Measurements from ENCODE around the gene PIKFYVE. TPM values are rescaled to one million over a fixed set of nuclear protein-coding genes. Genes with fewer than 3 reads are reported as not detected.

PIKFYVE gene
- total and polyA plus RNA-seq, 2 experiments from 2014 or later, result 4.8 to 19.7 TPM

- Histone ChIP-seq H3K27me3 (replicated peaks; ENCODE audit: insufficient read depth) (no peaks in the 10 kb centered on the region), H3K79me2 (ENCODE audit: insufficient read depth) (no peaks in the 10 kb centered on the region), H4K20me1 (ENCODE audit: insufficient read depth) (no peaks in the 10 kb centered on the region), H3K4me3 (no peak overlapping the region), H3K4me1 (ENCODE audit: insufficient read depth) (no peaks in the 10 kb centered on the region), H3K9ac (no peak overlapping the region), H2AFZ (no peak overlapping the region), H3K9me3 (ENCODE audit: low read depth) (no peaks in the 10 kb centered on the region), H3K9me2 (ENCODE audit: insufficient read depth) (no peaks in the 10 kb centered on the region), H3K4me2 (ENCODE audit: unreplicated experiment) (no peak overlapping the region), H3F3A (ENCODE audit: insufficient read depth) (no peaks in the 10 kb centered on the region), H3K27ac (no peak overlapping the region), H3K36me3 (ENCODE audit: low read depth) (peaks cover 8% of the 10 kb centered on the region; the same call in 1 of the 2 replicates)
- 67 to 78% methylated on average over 2 of the region's 2 CpGs for WGBS, 2 experiments (ENCODE audit: low coverage in 1 of 2, low lambda C conversion rate in 2 of 2, missing lambda C conversion rate in 2 of 2)
- TF ChIP-seq EZH2 (IDR thresholded peaks at IDR 0.05; ENCODE audit: insufficient read depth, poor library complexity, severe bottlenecking) (no peak), EZH2phosphoT487 (IDR thresholded peaks at IDR 0.05; ENCODE audit: insufficient read depth, low read depth) (no peak)
- no peak for DNase-seq
- in situ Hi-C loops (cut with MboI), result no loop called here
Measured at GRCh38 chr2:208235860-208236259, 30.2 kb upstream of the PIKFYVE start.

GRCh38 chr2:208239770-208240493, 26.1 kb upstream of the PIKFYVE start:
- no peak for DNase-seq
- H3K27ac ChIP-seq, result no peak overlapping the region
- H3K36me3 ChIP-seq (ENCODE audit: low read depth), result peaks cover 8% of the 10 kb centered on the region; the same call in 1 of the 2 replicates
- no peaks in the 10 kb centered on the region for H3K9me3 ChIP-seq (ENCODE audit: low read depth)
- no peak overlapping the region for H3K4me2 ChIP-seq (ENCODE audit: unreplicated experiment)
- no peak overlapping the region for H3K9ac ChIP-seq
- no peaks in the 10 kb centered on the region for H3K4me1 ChIP-seq (ENCODE audit: insufficient read depth)
- H4K20me1 ChIP-seq (ENCODE audit: insufficient read depth), result no peaks in the 10 kb centered on the region
- H3K9me2 ChIP-seq (ENCODE audit: insufficient read depth), result no peaks in the 10 kb centered on the region
- no peak for TF ChIP-seq EZH2phosphoT487 (IDR thresholded peaks at IDR 0.05; ENCODE audit: insufficient read depth, low read depth)
- TF ChIP-seq EZH2 (IDR thresholded peaks at IDR 0.05; ENCODE audit: insufficient read depth, poor library complexity, severe bottlenecking), result no peak
- no peak overlapping the region for H3K4me3 ChIP-seq
- WGBS, 2 experiments (ENCODE audit: low coverage in 1 of 2, low lambda C conversion rate in 2 of 2, missing lambda C conversion rate in 2 of 2), result 89 to 92% methylated on average over 9 of the region's 9 CpGs
- in situ Hi-C loops (cut with MboI), result no loop called here
- no peaks in the 10 kb centered on the region for H3F3A ChIP-seq (ENCODE audit: insufficient read depth)
- H3K27me3 ChIP-seq (replicated peaks; ENCODE audit: insufficient read depth), result no peaks in the 10 kb centered on the region
- H3K79me2 ChIP-seq (ENCODE audit: insufficient read depth), result no peaks in the 10 kb centered on the region
- no peak overlapping the region for H2AFZ ChIP-seq

- Histone ChIP-seq H3K27me3 (replicated peaks; ENCODE audit: insufficient read depth) (no peaks in the 10 kb centered on the region), H3K4me3 (no peak overlapping the region), H3K27ac (no peak overlapping the region), H3K9me2 (ENCODE audit: insufficient read depth) (no peaks in the 10 kb centered on the region), H3K4me1 (ENCODE audit: insufficient read depth) (no peaks in the 10 kb centered on the region), H3K9me3 (ENCODE audit: low read depth) (no peaks in the 10 kb centered on the region), H3K9ac (no peak overlapping the region), H4K20me1 (ENCODE audit: insufficient read depth) (no peaks in the 10 kb centered on the region), H3F3A (ENCODE audit: insufficient read depth) (no peaks in the 10 kb centered on the region), H2AFZ (no peak overlapping the region), H3K36me3 (ENCODE audit: low read depth) (peaks cover 8% of the 10 kb centered on the region; the same call in 1 of the 2 replicates), H3K79me2 (ENCODE audit: insufficient read depth) (no peaks in the 10 kb centered on the region), H3K4me2 (ENCODE audit: unreplicated experiment) (no peak overlapping the region)
- no peak for DNase-seq
- TF ChIP-seq EZH2 (IDR thresholded peaks at IDR 0.05; ENCODE audit: insufficient read depth, poor library complexity, severe bottlenecking) (no peak), EZH2phosphoT487 (IDR thresholded peaks at IDR 0.05; ENCODE audit: insufficient read depth, low read depth) (no peak)
- in situ Hi-C loops (cut with MboI), result no loop called here
- 98 to 99% methylated on average over 3 of the region's 3 CpGs for WGBS, 2 experiments (ENCODE audit: low coverage in 1 of 2, low lambda C conversion rate in 2 of 2, missing lambda C conversion rate in 2 of 2)
Measured at GRCh38 chr2:208240619-208241209, 25.3 kb upstream of the PIKFYVE start.

- Histone ChIP-seq H3K4me3 (no peak overlapping the region), H3K4me1 (ENCODE audit: insufficient read depth) (no peaks in the 10 kb centered on the region), H3K27ac (no peak overlapping the region), H3K79me2 (ENCODE audit: insufficient read depth) (no peaks in the 10 kb centered on the region), H3F3A (ENCODE audit: insufficient read depth) (no peaks in the 10 kb centered on the region), H3K27me3 (replicated peaks; ENCODE audit: insufficient read depth) (no peaks in the 10 kb centered on the region), H3K9me3 (ENCODE audit: low read depth) (no peaks in the 10 kb centered on the region), H2AFZ (no peak overlapping the region), H3K4me2 (ENCODE audit: unreplicated experiment) (no peak overlapping the region), H3K9ac (no peak overlapping the region), H3K36me3 (ENCODE audit: low read depth) (peaks cover 13% of the 10 kb centered on the region), H4K20me1 (ENCODE audit: insufficient read depth) (no peaks in the 10 kb centered on the region), H3K9me2 (ENCODE audit: insufficient read depth) (no peaks in the 10 kb centered on the region)
- in situ Hi-C loops (cut with MboI), result no loop called here
- TF ChIP-seq EZH2 (IDR thresholded peaks at IDR 0.05; ENCODE audit: insufficient read depth, poor library complexity, severe bottlenecking) (no peak), EZH2phosphoT487 (IDR thresholded peaks at IDR 0.05; ENCODE audit: insufficient read depth, low read depth) (no peak)
- no peak for DNase-seq
Measured at GRCh38 chr2:208244422-208244821, 21.6 kb upstream of the PIKFYVE start.

Measured in GM23248 (cell line).